Bladder microvascular endothelial cell (primary cell): ENCODE results near the gene ASCL5. TPM values are rescaled to one million over a fixed set of nuclear protein-coding genes. Genes with fewer than 3 reads are reported as not detected.

ENCODE experiments used
- total RNA-seq: library from RNA; depleted of rRNA; stranded (reverse); fragments of >200 nt; gene quantifications from 2 replicates; pipeline ENCODE4 v1.2.3, GENCODE V29; 2014

The ASCL5 gene
- total RNA-seq = not detected in 2 replicates

GRCh38 chr1:201126832-201127754 lies at the start of gene ASCL5:
Gene ASCL5, minus strand, starts transcription at chr1:201127184. Its CDS starts 11,812 bp downstream, at chr1:201115372.

GRCh38 chr1:201154389-201155165 lies 27.6 kb upstream of the ASCL5 start, which contains the start of gene TMEM9:
Gene TMEM9, minus strand, starts transcription at chr1:201154474. Its CDS starts 551 bp downstream, at chr1:201153923.

GRCh38 chr1:201112173-201112731 lies 14.7 kb downstream of the ASCL5 start, which contains the start of gene CACNA1S:
Gene CACNA1S, minus strand, starts transcription at chr1:201112426. Its CDS starts 87 bp downstream, at chr1:201112339.

Other genes starting within 250 kb of the ASCL5 start
- 0.16 TPM in 1 of 2 replicates, not detected in the other for gene INAVA, start 232.3 kb downstream of the ASCL5 start, total RNA-seq
- gene KIF21B, start 103.5 kb downstream of the ASCL5 start, total RNA-seq = 1.3 and 3.8 TPM in 2 replicates
- gene CACNA1S, start 14.8 kb downstream of the ASCL5 start, total RNA-seq = not detected in 2 replicates
- gene TMEM9, start 27.3 kb upstream of the ASCL5 start, total RNA-seq = 33.7 and 66.5 TPM in 2 replicates
- under 0.01 TPM in 1 of 2 replicates, not detected in the other for gene IGFN1, start 63.6 kb upstream of the ASCL5 start, total RNA-seq
- gene PKP1, start 156.3 kb upstream of the ASCL5 start, total RNA-seq = 0.16 and 1.3 TPM in 2 replicates